ENCODE measurements around the gene PECR.
"Not testable (repeated sequence)": the region's sequence is repeated elsewhere in the genome, so short reads cannot be mapped to it uniquely, and the experiment has no call there.

PECR gene

DNA sequence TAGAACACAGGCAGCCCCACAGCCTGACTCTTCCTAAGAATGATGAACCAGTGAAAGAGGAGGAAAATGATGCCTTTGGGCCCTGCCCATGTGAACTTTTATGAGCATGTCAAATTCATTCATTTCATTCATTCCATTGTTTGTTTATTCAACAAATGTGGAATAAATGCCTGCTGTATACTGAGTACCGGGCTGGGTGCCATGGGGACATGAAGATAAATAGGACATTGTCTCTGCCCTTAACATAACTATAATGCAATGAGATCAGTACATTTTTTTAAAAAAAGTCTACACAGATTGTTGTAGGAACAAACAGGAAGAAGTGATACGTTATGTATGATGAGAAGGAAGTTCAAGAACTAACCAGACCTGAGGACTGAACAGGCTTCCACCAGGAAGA is 83.0 kb downstream of the PECR start:
- Histone ChIP-seq H3K4me2 (peak overlapping the region; percentile 2 to 86 (median 69); a peak in 16 of 22 replicates), H3K9me3 (replicated peaks in 1 of 11) (no peaks in the 10 kb centered on the region), H3K27ac (peak overlapping the region in 6 of 11 experiments; percentile 4 to 44 (median 28); a peak in 5 of 22 replicates), H3K4me1 (peaks cover 29 to 57% (median 47%) of the 10 kb centered on the region in 10 experiments), H3K9ac (no peak overlapping the region), H3K36me3 (peaks cover 0 to 15% (median 4%) of the 10 kb centered on the region in 11 experiments; a peak in 5 of 22 replicates), H4K20me1 (peaks cover 0 to 9% (median 0%) of the 10 kb centered on the region in 11 experiments; a peak in 1 of 22 replicates), H3K27me3 (no peaks in the 10 kb centered on the region), H3K4me3 (no peak overlapping the region)
- no peak for TF ChIP-seq Cebpa-rat (IDR thresholded peaks at IDR 0.05)

DNA sequence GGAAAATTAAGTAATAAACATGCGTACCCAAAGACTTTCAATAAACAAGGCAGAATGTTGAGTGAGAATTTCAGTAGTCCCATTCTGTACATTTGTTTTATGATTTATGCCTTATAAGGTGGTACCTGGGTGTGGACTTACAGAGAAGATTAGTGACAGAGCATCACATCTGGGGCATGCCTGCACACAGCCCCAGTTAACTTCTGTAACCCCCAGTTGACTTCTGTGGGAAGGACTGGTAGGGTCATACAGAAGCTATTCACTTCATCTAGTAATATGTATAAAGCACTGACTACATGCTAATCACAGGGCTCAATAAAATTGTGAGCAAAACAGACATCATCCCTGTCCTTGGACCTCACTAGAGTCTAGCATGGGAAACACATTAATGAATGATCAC is 84.4 kb downstream of the PECR start:
- no peak overlapping the region; a peak in 1 of 20 replicates for H3K4me3 ChIP-seq
- peaks cover 0 to 9% (median 0%) of the 10 kb centered on the region in 11 experiments; a peak in 1 of 22 replicates for H4K20me1 ChIP-seq
- no peak overlapping the region for H3K9ac ChIP-seq
- peak overlapping the region in 3 of 11 experiments; percentile 8 to 33 (median 29); a peak in 3 of 22 replicates for H3K27ac ChIP-seq
- H3K4me1 ChIP-seq = peaks cover 23 to 44% (median 40%) of the 10 kb centered on the region in 10 experiments
- TF ChIP-seq Cebpa-rat (IDR thresholded peaks at IDR 0.05) = no peak
- peaks cover 0 to 4% (median 0%) of the 10 kb centered on the region in 11 experiments; a peak in 1 of 22 replicates for H3K9me3 ChIP-seq (replicated peaks in 1 of 11)
- peak overlapping the region; percentile 12 to 86 (median 69); a peak in 20 of 22 replicates for H3K4me2 ChIP-seq
- H3K27me3 ChIP-seq = no peaks in the 10 kb centered on the region
- H3K36me3 ChIP-seq = peaks cover 0 to 15% (median 4%) of the 10 kb centered on the region in 11 experiments; a peak in 5 of 22 replicates

GRCh38 chr2:215994911-215995310 is 86.7 kb downstream of the PECR start:
- Histone ChIP-seq H3K4me2 (no peak overlapping the region; a peak in 1 of 22 replicates), H3K9me3 (replicated peaks in 1 of 11) (peaks cover 15 to 23% (median 19%) of the 10 kb centered on the region in 11 experiments), H3K9ac (no peak overlapping the region), H3K36me3 (peaks cover 0 to 15% (median under 1%) of the 10 kb centered on the region in 11 experiments; a peak in 5 of 22 replicates), H3K27me3 (no peaks in the 10 kb centered on the region), H3K27ac (no peak overlapping the region), H4K20me1 (no peaks in the 10 kb centered on the region; a peak in 1 of 22 replicates), H3K4me1 (peaks cover 16 to 35% (median 31%) of the 10 kb centered on the region in 10 experiments), H3K4me3 (no peak overlapping the region)
- TF ChIP-seq Cebpa-rat (IDR thresholded peaks at IDR 0.05) = no peak

- not testable (repeated sequence) for H3K4me2 ChIP-seq
Observed at GRCh38 chr2:215988556-215989207, 92.9 kb downstream of the PECR start.

More at GRCh38 chr2:215988556-215989207, 92.9 kb downstream of the PECR start:
- not testable (repeated sequence) for H4K20me1 ChIP-seq, H3K27me3 ChIP-seq, H3K9ac ChIP-seq, H3K4me3 ChIP-seq, H3K27ac ChIP-seq, H3K4me1 ChIP-seq
- H3K9me3 ChIP-seq (replicated peaks in 1 of 11) = peaks cover 63 to 80% (median 72%) of the 10 kb centered on the region in 11 experiments
- H3K36me3 ChIP-seq = peaks cover 0 to 35% (median 18%) of the 10 kb centered on the region in 11 experiments; a peak in 13 of 22 replicates

All from BLaER1 treated with 17β-estradiol and CSF1 and Interleukin-3, amounts not matched to agents 10 nM and 100 nM (cell line).